Lung (tissue), 12 donors: ENCODE results near the gene CCDC3. TPM values are rescaled to one million over a fixed set of nuclear protein-coding genes. Genes with fewer than 3 reads are reported as not detected.

ENCODE experiments used
- ATAC-seq: fragments of 200-7000 bp; cut with Tn5 transposase; one replicate; pipeline ENCODE4 v1.9.1; 2020; ENCODE audit warnings: moderate number of reproducible peaks; ENCODE audit not compliant: insufficient read depth, low FRiP score
- DNase-seq, 3 donors: peaks; one replicate each; pipeline ENCODE4 v3.0.0-alpha.2; 2013 to 2017
- H3K27ac ChIP-seq, 2 donors: one replicate each; pipeline ENCODE4 v1.5.1; 2013; ENCODE audit warnings: mild to moderate bottlenecking in 2 of 2, moderate library complexity in 2 of 2, control low read depth in 1 of 2, inconsistent platforms in 1 of 2, low read depth in 1 of 2, low read length in 1 of 2
- H3K27me3 ChIP-seq, 3 donors: one replicate each; pipeline ENCODE4 v1.5.1; 2013; ENCODE audit warnings: low read length in 2 of 3; ENCODE audit not compliant: control insufficient read depth in 3 of 3, insufficient read depth in 3 of 3
- H3K36me3 ChIP-seq, 4 donors: one replicate each; pipeline ENCODE4 v1.5.1; 2013; ENCODE audit warnings: low read length in 4 of 4, mild to moderate bottlenecking in 1 of 4, moderate library complexity in 1 of 4; ENCODE audit not compliant: control insufficient read depth in 4 of 4, insufficient read depth in 4 of 4
- H3K4me1 ChIP-seq, 5 donors: one replicate each; pipeline ENCODE4 v1.5.1; 2013; ENCODE audit warnings: low read length in 5 of 5, mild to moderate bottlenecking in 2 of 5, moderate library complexity in 1 of 5; ENCODE audit not compliant: control insufficient read depth in 5 of 5, insufficient read depth in 5 of 5
- H3K4me3 ChIP-seq: one replicate; pipeline ENCODE4 v1.5.1; 2013; ENCODE audit warnings: mild to moderate bottlenecking, control low read depth, moderate library complexity
- H3K9ac ChIP-seq, 2 donors: one replicate each; pipeline ENCODE4 v1.5.1; 2013; ENCODE audit warnings: low read length in 2 of 2, control low read depth in 1 of 2; ENCODE audit not compliant: insufficient read depth in 1 of 2
- H3K9me3 ChIP-seq, 4 donors: one replicate each; pipeline ENCODE4 v1.5.1; 2013; ENCODE audit warnings: low read length in 3 of 4, mild to moderate bottlenecking in 1 of 4, moderate library complexity in 1 of 4; ENCODE audit not compliant: control insufficient read depth in 4 of 4, insufficient read depth in 3 of 4
- WGBS, 2 donors: extraction: QIAGEN DNeasy Blood & Tissue Kit; methylation state at CpG; one replicate each; pipeline ENCODE4 v1.1.7; 2013; 5-methylcytosine and 5-hydroxymethylcytosine counted together
- polyA plus RNA-seq, 2 donors: library from polyadenylated mRNA; stranded (reverse); fragments of 200-250 nt; gene quantifications; one replicate each; pipeline ENCODE4 v1.2.1, GENCODE V29; 2013
- total RNA-seq, 2 donors: library from RNA; depleted of rRNA in 1 of 2; stranded (reverse); fragments of >200 nt in 1 of 2; gene quantifications; one replicate each; pipeline ENCODE4 v1.2.1, GENCODE V29; 2014 to 2021
- TF ChIP-seq, protein P1 (sequence below): IDR thresholded peaks from 2 replicates; pipeline ENCODE4 v1.5.1; 2012; ENCODE audit warnings: mild to moderate bottlenecking; ENCODE audit errors: control extremely low read depth, extremely low read depth
- donor health status: control.
- donor health status: control.
- donor health status: Bipolar disorder and iron deficiency.
- donor health status: healthy.
- donor health status: DM: yes; HTN: yes; CAD: no.

Gene CCDC3
- total and polyA plus RNA-seq, 4 donors: 4.1 to 21.5 (median 11.0) TPM

DNA sequence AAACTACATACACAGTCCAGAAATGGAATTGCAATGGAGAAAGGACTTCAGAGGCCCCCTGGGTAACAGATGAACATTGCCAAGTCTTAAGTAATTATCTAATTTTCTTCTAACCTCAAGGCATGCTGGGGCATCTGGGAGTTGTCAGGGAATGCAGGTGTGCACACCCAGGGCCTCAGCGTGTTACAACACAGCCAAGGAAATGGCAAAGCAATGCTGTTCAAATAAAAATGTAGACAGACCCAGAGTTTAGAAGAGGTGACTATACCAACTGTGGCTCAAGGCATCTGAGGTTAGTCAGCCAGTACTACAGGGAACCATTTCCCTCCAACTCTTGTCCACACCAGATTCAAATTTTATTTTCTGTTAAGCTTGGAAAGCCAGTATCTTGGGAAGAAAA lies 73.6 kb downstream of the CCDC3 start:
- H3K27me3 ChIP-seq: no peaks in the 10 kb centered on the region
- H3K9ac ChIP-seq: no peak overlapping the region
- no peaks in the 10 kb centered on the region for H3K36me3 ChIP-seq
- peaks cover 0 to 8% (median 2%) of the 10 kb centered on the region in 4 donors for H3K9me3 ChIP-seq
- TF ChIP-seq, protein P1, sequence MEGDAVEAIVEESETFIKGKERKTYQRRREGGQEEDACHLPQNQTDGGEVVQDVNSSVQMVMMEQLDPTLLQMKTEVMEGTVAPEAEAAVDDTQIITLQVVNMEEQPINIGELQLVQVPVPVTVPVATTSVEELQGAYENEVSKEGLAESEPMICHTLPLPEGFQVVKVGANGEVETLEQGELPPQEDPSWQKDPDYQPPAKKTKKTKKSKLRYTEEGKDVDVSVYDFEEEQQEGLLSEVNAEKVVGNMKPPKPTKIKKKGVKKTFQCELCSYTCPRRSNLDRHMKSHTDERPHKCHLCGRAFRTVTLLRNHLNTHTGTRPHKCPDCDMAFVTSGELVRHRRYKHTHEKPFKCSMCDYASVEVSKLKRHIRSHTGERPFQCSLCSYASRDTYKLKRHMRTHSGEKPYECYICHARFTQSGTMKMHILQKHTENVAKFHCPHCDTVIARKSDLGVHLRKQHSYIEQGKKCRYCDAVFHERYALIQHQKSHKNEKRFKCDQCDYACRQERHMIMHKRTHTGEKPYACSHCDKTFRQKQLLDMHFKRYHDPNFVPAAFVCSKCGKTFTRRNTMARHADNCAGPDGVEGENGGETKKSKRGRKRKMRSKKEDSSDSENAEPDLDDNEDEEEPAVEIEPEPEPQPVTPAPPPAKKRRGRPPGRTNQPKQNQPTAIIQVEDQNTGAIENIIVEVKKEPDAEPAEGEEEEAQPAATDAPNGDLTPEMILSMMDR: no peak
- H3K4me3 ChIP-seq: no peak overlapping the region
- H3K4me1 ChIP-seq: peaks cover 0 to 3% (median 0%) of the 10 kb centered on the region in 5 donors
- 85 to 89% methylated on average over 1 of the region's 1 CpG for WGBS, 2 donors
- ATAC-seq (no peak), DNase-seq (no peak)
- no peak overlapping the region for H3K27ac ChIP-seq

DNA sequence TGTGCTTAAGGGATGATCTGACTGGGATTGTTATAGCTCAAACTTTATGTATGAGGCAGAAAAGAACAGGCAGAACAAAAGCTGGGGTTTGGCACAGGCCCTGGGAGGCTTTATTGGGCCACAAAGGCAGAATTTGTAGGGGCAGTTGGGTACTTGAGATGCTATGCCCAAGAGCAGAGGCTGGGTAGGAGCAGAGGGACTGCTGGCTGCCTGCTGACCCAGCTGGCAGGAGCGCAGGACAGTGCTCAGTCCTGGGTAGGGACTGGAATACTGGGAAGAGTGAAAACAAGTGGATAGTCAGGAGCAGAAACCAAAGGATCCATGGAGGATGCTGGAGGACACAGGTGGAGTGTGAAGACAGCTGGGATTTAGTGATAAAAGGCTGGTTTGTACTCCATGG lies 75.7 kb downstream of the CCDC3 start:
- Histone ChIP-seq H3K4me1 (peaks cover 0 to 12% (median 5%) of the 10 kb centered on the region in 5 donors), H3K4me3 (no peak overlapping the region), H3K27ac (no peak overlapping the region), H3K9ac (no peak overlapping the region), H3K9me3 (peaks cover 0 to 8% (median 2%) of the 10 kb centered on the region in 4 donors), H3K27me3 (no peaks in the 10 kb centered on the region), H3K36me3 (no peaks in the 10 kb centered on the region)
- TF ChIP-seq, protein P1: no peak
- no peak for DNase-seq
- no peak for ATAC-seq
- WGBS, 2 donors: 86 to 93% methylated on average over 1 of the region's 1 CpG

DNA sequence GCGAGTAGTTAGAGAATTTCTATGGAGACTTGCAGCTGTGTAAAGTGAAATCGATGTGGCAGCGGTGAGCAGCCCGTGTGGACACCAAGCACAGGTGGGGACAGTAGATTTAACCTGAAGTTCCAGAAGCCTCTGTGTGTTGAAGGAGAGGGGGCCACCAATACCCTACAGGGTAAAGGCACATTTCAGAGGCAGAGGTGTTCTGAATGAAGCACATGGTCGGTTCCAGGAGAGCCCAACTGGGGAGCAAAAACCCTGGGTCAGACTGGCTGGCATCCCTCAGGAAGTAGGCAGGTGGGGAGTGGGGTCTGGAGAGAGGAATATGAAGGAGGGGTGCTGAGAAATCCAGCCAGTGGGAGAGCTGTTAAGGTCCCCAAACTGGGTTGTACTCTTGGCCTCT lies 76.6 kb downstream of the CCDC3 start:
- H3K4me3 ChIP-seq: no peak overlapping the region
- peaks cover 0 to 15% (median 5%) of the 10 kb centered on the region in 5 donors for H3K4me1 ChIP-seq
- TF ChIP-seq, protein P1: no peak
- peaks cover 0 to 4% (median 0%) of the 10 kb centered on the region in 3 donors for H3K27me3 ChIP-seq
- no peak overlapping the region for H3K27ac ChIP-seq
- DNase-seq (no peak), ATAC-seq (no peak)
- H3K9me3 ChIP-seq: peaks cover 0 to 8% (median 2%) of the 10 kb centered on the region in 4 donors
- H3K36me3 ChIP-seq: no peaks in the 10 kb centered on the region
- WGBS, 2 donors: 95 to 97% methylated on average over 5 of the region's 5 CpGs
- H3K9ac ChIP-seq: no peak overlapping the region
